Mucosa of descending colon (tissue), 3 donors: ENCODE measurements around the gene ELK3. TPM values are rescaled to one million over a fixed set of nuclear protein-coding genes. Genes with fewer than 3 reads are reported as not detected.
A peak's percentile ranks its signal among the peaks of the same experiment; 100 is the strongest.

ENCODE experiments used
- ATAC-seq: fragments of 200-7000 bp; cut with Tn5 transposase; one replicate; pipeline ENCODE4 v1.9.1; 2020; ENCODE audit warnings: mild to moderate bottlenecking, moderate library complexity
- DNase-seq, 3 donors: peaks; one replicate each; pipeline ENCODE4 v3.0.0-alpha.2; 2020
- H3K36me3 ChIP-seq: fragments of 200-600 bp; one replicate; pipeline ENCODE4 v1.8.0; 2021; ENCODE audit warnings: low read depth, mild to moderate bottlenecking
- H3K4me1 ChIP-seq: fragments of 200-600 bp; one replicate; pipeline ENCODE4 v1.8.0; 2021; ENCODE audit warnings: low read depth, mild to moderate bottlenecking
- H3K4me3 ChIP-seq: fragments of 200-600 bp; one replicate; pipeline ENCODE4 v1.8.0; 2021; ENCODE audit warnings: mild to moderate bottlenecking
- H3K9me3 ChIP-seq: fragments of 200-600 bp; one replicate; pipeline ENCODE4 v1.8.0; 2021; ENCODE audit warnings: mild to moderate bottlenecking
- CTCF ChIP-seq: fragments of 200-600 bp; IDR thresholded peaks from one replicate; pipeline ENCODE4 v1.8.0; 2022; ENCODE audit warnings: antibody characterized with exemption, mild to moderate bottlenecking
- intact Hi-C, 2 donors: fragments of 100-400 bp; cut with DNase I in 1 of 2; cut with micrococcal nuclease in 1 of 2; formaldehyde crosslinking; loops; one replicate each; pipeline versions ENCODE4 v1.11.0 to v1.11.1; 2022; cut with DNase I, micrococcal nuclease
- total RNA-seq, 3 donors: library from RNA; stranded (reverse); fragmentation: NEBNext Ultra II Directional in 2 of 3; extraction: Animal tissue kit (Norgen Biotek cat#: 25700) in 2 of 3; gene quantifications; one replicate each; pipeline versions ENCODE4 v1.2.1 to v1.2.4, GENCODE V29; 2021 to 2023
- donor health status: DM: no; HTN: no; CAD: no; lungs with moderate emphysema.
- donor health status: DM: no; HTN: no; CAD: no.
- donor health status: DM: no; HTN: yes; CAD: no.

The ELK3 gene
- total RNA-seq, 3 donors from 2014 or later: 7.6 to 17.2 (median 12.0) TPM

- DNase-seq: peak; percentile 58 to 72 (median 63)
- Histone ChIP-seq H3K4me3 (peak overlapping the region; percentile 25), H3K9me3 (no peaks in the 10 kb centered on the region), H3K36me3 (no peaks in the 10 kb centered on the region), H3K4me1 (peaks cover 3% of the 10 kb centered on the region)
- ATAC-seq: peak; percentile 66
- intact Hi-C loops: no loop called here
- no peak for TF ChIP-seq CTCF
Measured at GRCh38 chr12:96194971-96195844, 1.0 kb downstream of the ELK3 start.

- H3K9me3 ChIP-seq: no peaks in the 10 kb centered on the region
- intact Hi-C loops: no loop called here
- DNase-seq: peak in 1 of 3 donors; percentile 27
- no peak for ATAC-seq
- no peak overlapping the region for H3K4me3 ChIP-seq
- H3K36me3 ChIP-seq: no peaks in the 10 kb centered on the region
- H3K4me1 ChIP-seq: peaks cover 3% of the 10 kb centered on the region
- TF ChIP-seq CTCF: no peak
Measured at GRCh38 chr12:96195845-96196451, 1.8 kb downstream of the ELK3 start.

- DNase-seq: no peak
- ATAC-seq: no peak
- H3K4me3 ChIP-seq: no peak overlapping the region
- peaks cover 3% of the 10 kb centered on the region for H3K4me1 ChIP-seq
- intact Hi-C loops: no loop called here
- H3K9me3 ChIP-seq: no peaks in the 10 kb centered on the region
- no peak for TF ChIP-seq CTCF
- no peaks in the 10 kb centered on the region for H3K36me3 ChIP-seq
Measured at GRCh38 chr12:96196781-96197180, 2.6 kb downstream of the ELK3 start.

- ATAC-seq (peak; percentile 11), DNase-seq (no peak)
- Histone ChIP-seq H3K36me3 (no peaks in the 10 kb centered on the region), H3K9me3 (no peaks in the 10 kb centered on the region), H3K4me1 (peaks cover 3% of the 10 kb centered on the region), H3K4me3 (no peak overlapping the region)
- TF ChIP-seq CTCF: no peak
- intact Hi-C loops: no loop called here
Measured at GRCh38 chr12:96197503-96198272, 3.5 kb downstream of the ELK3 start.

GRCh38 chr12:96198965-96199364, 4.8 kb downstream of the ELK3 start:
- Histone ChIP-seq H3K36me3 (no peaks in the 10 kb centered on the region), H3K4me3 (no peak overlapping the region), H3K4me1 (peaks cover 3% of the 10 kb centered on the region), H3K9me3 (no peaks in the 10 kb centered on the region)
- DNase-seq: no peak
- intact Hi-C loops: no loop called here
- no peak for ATAC-seq
- TF ChIP-seq CTCF: no peak
